ENCODE measurements around the gene TIRAP. TPM values are rescaled to one million over a fixed set of nuclear protein-coding genes. Genes with fewer than 3 reads are reported as not detected.

The TIRAP gene
- total RNA-seq, 2 donors from 2014 or later, result 9.2 to 11.4 TPM

- no peaks in the 10 kb centered on the region for H3K9me3 ChIP-seq (ENCODE audit: control insufficient read depth, low read length)
- TF ChIP-seq CTCF (conservative IDR thresholded peaks at IDR 0.05), result no peak
- Mint-ChIP-seq H3K27ac (peak overlapping the region; percentile 99), H3K4me1 (peaks cover 12% of the 10 kb centered on the region), H3K4me3 (peak overlapping the region; percentile 95), H3K9me3 (no peaks in the 10 kb centered on the region), H3K27me3 (ENCODE audit: insufficient read depth) (peaks cover 3% of the 10 kb centered on the region), H3K36me3 (ENCODE audit: low read depth) (peaks cover 58% of the 10 kb centered on the region)
- H3K27me3 ChIP-seq (ENCODE audit: control insufficient read depth, insufficient read depth, low read length, poor library complexity, severe bottlenecking), result no peaks in the 10 kb centered on the region
- peaks cover 51% of the 10 kb centered on the region for H3K36me3 ChIP-seq (ENCODE audit: control insufficient read depth, insufficient read depth, low read length)
- peak overlapping the region; percentile 90 for H3K9ac ChIP-seq (ENCODE audit: extremely low read depth, low read length, poor library complexity, severe bottlenecking)
- H3K4me3 ChIP-seq (ENCODE audit: low read length), result peak overlapping the region; percentile 98
- DNase-seq, result no peak
- WGBS, 2 experiments (ENCODE audit: insufficient coverage in 1 of 2, insufficient read length in 1 of 2), result 88 to 92% methylated on average over 5 to 6 of the region's 6 CpGs
- no peak overlapping the region for H3K27ac ChIP-seq (ENCODE audit: low read depth, low read length)
- no peaks in the 10 kb centered on the region for H3K4me1 ChIP-seq (ENCODE audit: control insufficient read depth, insufficient read depth, low read length)
Measured at GRCh38 chr11:126267650-126268049, 15.2 kb upstream of the TIRAP start.

DNA sequence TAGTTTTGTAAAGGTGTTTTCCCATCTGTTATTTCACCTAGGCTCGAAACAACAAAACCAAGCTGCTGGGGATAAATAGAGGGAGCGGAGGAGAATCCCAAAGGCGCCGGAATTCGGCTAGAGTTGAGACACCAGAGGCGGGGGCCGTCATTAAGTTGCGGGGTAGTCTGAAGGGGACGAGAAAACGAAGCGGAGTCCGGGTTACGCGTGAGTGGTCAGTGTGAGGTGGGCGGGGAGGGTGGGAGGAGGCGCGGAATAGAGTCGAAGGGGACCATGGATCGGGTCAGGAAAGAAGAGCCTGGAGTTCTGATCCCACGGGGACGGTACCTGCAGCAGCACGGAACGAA, 14.6 kb upstream of the TIRAP start:
- H3K4me1 ChIP-seq (ENCODE audit: control insufficient read depth, insufficient read depth, low read length), result no peaks in the 10 kb centered on the region
- no peak for DNase-seq
- H3K9ac ChIP-seq (ENCODE audit: extremely low read depth, low read length, poor library complexity, severe bottlenecking), result peak overlapping the region; percentile 90
- Mint-ChIP-seq H3K9me3 (no peaks in the 10 kb centered on the region), H3K27ac (peak overlapping the region; percentile 99), H3K36me3 (ENCODE audit: low read depth) (peaks cover 59% of the 10 kb centered on the region), H3K27me3 (ENCODE audit: insufficient read depth) (peaks cover 3% of the 10 kb centered on the region), H3K4me3 (peak overlapping the region; percentile 95), H3K4me1 (peaks cover 12% of the 10 kb centered on the region)
- 0 to 4% methylated on average over 11 to 23 of the region's 23 CpGs for WGBS, 2 experiments (ENCODE audit: insufficient coverage in 1 of 2, insufficient read length in 1 of 2)
- H3K36me3 ChIP-seq (ENCODE audit: control insufficient read depth, insufficient read depth, low read length), result peaks cover 51% of the 10 kb centered on the region
- H3K9me3 ChIP-seq (ENCODE audit: control insufficient read depth, low read length), result no peaks in the 10 kb centered on the region
- H3K4me3 ChIP-seq (ENCODE audit: low read length), result peak overlapping the region; percentile 98
- H3K27ac ChIP-seq (ENCODE audit: low read depth, low read length), result peak overlapping the region; percentile 80
- no peaks in the 10 kb centered on the region for H3K27me3 ChIP-seq (ENCODE audit: control insufficient read depth, insufficient read depth, low read length, poor library complexity, severe bottlenecking)
- TF ChIP-seq CTCF (conservative IDR thresholded peaks at IDR 0.05), result no peak

GRCh38 chr11:126268708-126269579, 13.9 kb upstream of the TIRAP start, which contains the start of the genes FOXRED1 and SRPRA:
Gene FOXRED1 (plus strand): TSS chr11:126269154. CDS start chr11:126269207, 53 bp downstream.
Gene SRPRA (minus strand): TSS chr11:126268895. CDS start chr11:126268804, 91 bp downstream.
- H3K36me3 ChIP-seq (ENCODE audit: control insufficient read depth, insufficient read depth, low read length), result peaks cover 51% of the 10 kb centered on the region
- peak within 1 kb of the TSS; percentile 98 for H3K4me3 ChIP-seq (ENCODE audit: low read length)
- Mint-ChIP-seq H3K4me3 (peak within 1 kb of the TSS; percentile 95), H3K27me3 (ENCODE audit: insufficient read depth) (peaks cover 3% of the 10 kb centered on the region), H3K9me3 (no peaks in the 10 kb centered on the region), H3K36me3 (ENCODE audit: low read depth) (peaks cover 58% of the 10 kb centered on the region), H3K4me1 (peaks cover 12% of the 10 kb centered on the region), H3K27ac (peak within 1 kb of the TSS; percentile 99)
- peak within 1 kb of the TSS; percentile 93 for H3K9ac ChIP-seq (ENCODE audit: extremely low read depth, low read length, poor library complexity, severe bottlenecking)
- no peaks in the 10 kb centered on the region for H3K4me1 ChIP-seq (ENCODE audit: control insufficient read depth, insufficient read depth, low read length)
- no peaks in the 10 kb centered on the region for H3K9me3 ChIP-seq (ENCODE audit: control insufficient read depth, low read length)
- no peak for TF ChIP-seq CTCF (conservative IDR thresholded peaks at IDR 0.05)
- peak; percentile 100 for DNase-seq
- WGBS, 2 experiments (ENCODE audit: insufficient coverage in 1 of 2, insufficient read length in 1 of 2), result 0% methylated on average over 28 to 64 of the region's 64 CpGs
- H3K27ac ChIP-seq (ENCODE audit: low read depth, low read length), result peak within 1 kb of the TSS; percentile 80
- H3K27me3 ChIP-seq (ENCODE audit: control insufficient read depth, insufficient read depth, low read length, poor library complexity, severe bottlenecking), result no peaks in the 10 kb centered on the region

Data from endodermal cell (in vitro differentiated cells).